Retinal pigment epithelial cell (primary cell): ENCODE data around the gene UQCRH.

Source experiments
- DNase-seq: peaks from one replicate; pipeline ENCODE4 v3.0.0-alpha.2; 2010; ENCODE audit warnings: low read depth
- H3K4me3 ChIP-seq: 2 replicates; pipeline ENCODE4 v1.5.1; 2011; ENCODE audit warnings: mild to moderate bottlenecking, low read length, control low read depth, moderate library complexity
- TF ChIP-seq, protein P1 (sequence below): conservative IDR thresholded peaks from 2 replicates; pipeline ENCODE4 v1.5.1; 2011; ENCODE audit warnings: low read depth, low read length, control low read depth, inconsistent platforms

The UQCRH gene

DNA sequence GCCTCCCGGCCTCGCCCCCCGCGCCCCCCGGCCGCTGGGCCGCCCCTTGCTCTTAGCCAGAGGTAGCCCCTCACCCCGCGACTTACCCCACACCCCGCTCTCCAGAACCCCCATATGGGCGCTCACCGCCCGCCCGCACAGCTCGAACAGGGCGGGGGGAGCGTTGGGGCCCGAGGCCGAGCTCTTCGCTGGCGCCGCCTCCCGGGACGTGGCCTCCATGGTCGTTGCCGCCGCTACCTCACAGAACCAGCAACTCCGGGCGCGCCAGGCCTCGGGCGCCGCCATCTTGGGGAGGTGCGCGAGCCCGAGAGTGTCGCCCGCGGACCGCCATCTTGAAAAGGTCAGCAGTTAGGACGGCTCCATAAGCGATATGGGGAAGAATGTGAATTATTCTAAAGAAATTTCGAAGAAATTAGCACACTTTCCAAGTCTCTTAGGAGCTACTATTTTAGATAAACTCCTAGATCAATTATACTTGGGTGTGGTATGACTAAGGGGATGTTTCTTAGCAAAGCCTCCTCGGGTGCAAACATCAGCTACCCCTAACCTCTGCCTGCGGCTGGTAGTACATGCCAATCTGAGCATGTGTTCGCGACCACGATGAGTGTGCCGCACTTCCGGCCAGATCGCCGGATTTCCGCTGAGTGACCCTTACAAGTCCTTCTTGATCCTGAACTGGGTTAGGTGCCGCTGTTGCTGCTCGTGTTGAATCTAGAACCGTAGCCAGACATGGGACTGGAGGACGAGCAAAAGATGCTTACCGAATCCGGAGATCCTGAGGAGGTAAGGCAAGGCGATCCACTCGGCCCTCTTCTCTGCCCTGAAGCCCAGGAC lies at the start of gene UQCRH, which contains the start of gene LRRC41:
TSS of gene UQCRH (plus strand) at position 661 of the 834 bp plus-strand sequence. CDS start at position 730, 69 bp downstream.
TSS of gene LRRC41 (minus strand) at position 579 of the 834 bp plus-strand sequence. CDS start at position 285, 294 bp downstream.
- peak; percentile 95 for DNase-seq
- peak within 1 kb of the TSS; percentile 98 for H3K4me3 ChIP-seq
- TF ChIP-seq, protein P1, sequence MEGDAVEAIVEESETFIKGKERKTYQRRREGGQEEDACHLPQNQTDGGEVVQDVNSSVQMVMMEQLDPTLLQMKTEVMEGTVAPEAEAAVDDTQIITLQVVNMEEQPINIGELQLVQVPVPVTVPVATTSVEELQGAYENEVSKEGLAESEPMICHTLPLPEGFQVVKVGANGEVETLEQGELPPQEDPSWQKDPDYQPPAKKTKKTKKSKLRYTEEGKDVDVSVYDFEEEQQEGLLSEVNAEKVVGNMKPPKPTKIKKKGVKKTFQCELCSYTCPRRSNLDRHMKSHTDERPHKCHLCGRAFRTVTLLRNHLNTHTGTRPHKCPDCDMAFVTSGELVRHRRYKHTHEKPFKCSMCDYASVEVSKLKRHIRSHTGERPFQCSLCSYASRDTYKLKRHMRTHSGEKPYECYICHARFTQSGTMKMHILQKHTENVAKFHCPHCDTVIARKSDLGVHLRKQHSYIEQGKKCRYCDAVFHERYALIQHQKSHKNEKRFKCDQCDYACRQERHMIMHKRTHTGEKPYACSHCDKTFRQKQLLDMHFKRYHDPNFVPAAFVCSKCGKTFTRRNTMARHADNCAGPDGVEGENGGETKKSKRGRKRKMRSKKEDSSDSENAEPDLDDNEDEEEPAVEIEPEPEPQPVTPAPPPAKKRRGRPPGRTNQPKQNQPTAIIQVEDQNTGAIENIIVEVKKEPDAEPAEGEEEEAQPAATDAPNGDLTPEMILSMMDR = no peak

DNA sequence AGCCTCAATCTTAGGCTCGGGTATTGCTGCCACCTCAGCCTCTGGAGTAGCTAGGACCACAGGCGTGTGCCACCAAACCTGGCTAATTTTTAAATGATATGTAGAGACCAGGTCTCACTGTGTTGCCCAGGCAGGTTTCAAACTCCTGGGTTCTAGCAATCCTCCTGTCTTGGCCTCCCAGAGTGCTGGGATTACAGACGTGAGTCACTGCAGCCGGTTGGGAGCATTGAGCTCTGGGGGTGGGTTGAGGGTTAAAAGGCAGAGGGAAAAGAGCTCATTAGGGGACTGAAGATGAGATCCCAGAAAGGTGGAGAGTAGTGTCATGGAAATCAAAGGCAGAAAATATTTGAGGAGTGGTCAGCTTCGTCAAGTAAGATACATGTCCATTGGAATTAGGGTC lies 48.8 kb upstream of the UQCRH start:
- TF ChIP-seq, protein P1 = no peak
- DNase-seq = no peak
- H3K4me3 ChIP-seq = no peak overlapping the region

DNA sequence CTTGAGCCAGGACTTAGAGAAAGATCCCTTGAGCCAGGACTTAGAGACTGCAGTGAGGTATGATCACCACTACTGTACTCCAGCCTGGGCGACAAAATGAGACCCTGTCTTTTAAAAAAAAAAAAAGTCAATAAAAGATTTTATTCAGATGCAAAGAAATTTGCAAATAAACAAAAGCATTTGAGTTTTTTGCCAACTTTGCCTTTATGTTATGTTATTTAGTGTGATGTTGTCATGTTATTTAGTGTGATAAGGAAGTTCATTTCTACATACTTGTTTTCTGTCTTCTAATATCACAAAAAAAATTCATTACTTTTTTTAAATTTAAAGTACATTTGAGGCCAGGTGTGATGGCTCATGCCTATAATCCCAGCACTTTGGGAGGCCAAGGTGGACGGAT lies 47.0 kb upstream of the UQCRH start:
- no peak for DNase-seq
- TF ChIP-seq, protein P1 = no peak
- H3K4me3 ChIP-seq = no peak overlapping the region

DNA sequence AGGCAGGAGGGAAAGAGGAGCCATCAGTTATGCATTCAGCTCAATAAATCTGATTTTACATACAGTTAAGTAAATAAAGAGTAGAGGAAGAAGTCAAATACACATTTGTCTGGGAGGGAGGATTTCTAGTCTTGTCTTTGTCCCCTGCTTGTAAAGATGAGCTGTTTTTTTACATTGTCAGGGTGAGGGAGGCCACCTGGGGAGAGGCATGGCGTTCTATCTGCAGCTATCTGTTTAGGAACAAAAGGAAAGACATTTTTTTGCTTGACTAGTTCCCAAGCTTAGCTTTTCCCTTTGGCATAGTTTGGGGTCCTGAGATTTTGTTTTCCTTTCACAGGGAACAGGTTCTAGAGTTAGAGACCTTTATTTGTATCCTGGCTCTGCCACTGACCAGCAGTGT lies 41.0 kb upstream of the UQCRH start:
- TF ChIP-seq, protein P1 = no peak
- H3K4me3 ChIP-seq = no peak overlapping the region
- DNase-seq = no peak

DNA sequence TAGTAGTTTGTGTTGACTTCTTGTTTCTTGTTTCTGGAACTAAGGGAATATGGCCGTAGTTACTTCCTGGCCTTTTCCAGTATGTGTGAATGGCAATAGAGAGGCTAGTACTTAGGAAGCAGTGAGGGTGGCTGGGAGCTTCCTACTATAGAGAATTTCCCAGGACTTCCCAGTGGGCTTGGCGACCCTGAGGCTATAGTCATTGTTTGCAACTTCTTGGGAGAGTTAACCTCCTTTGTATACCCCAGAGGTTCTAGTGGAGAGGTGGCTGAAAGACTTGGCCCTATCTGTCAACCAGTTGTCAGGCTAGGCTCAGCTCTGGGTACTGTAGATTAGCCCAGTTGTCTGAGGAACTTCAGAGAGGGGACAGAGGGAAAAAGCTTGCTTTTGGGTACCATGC lies 40.4 kb upstream of the UQCRH start:
- TF ChIP-seq, protein P1 = no peak
- no peak for DNase-seq
- H3K4me3 ChIP-seq = no peak overlapping the region

DNA sequence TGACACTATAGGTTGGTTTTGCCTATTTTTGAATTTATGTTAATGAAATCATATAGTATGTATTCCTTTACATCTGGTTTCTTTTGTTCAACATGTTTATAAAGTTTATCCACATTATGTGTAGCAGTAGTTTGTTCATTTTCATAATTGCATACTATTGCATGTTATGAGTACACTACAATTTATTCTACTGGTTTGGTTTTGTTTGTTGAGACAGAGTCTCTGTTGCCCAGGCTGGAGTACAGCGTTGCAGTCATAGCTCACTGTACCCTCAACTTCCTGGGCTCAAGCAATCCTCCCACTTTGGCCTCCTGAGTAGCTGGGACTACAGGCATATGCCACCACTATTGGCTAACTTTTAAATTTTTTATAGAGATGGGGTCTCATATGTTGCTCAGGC lies 34.9 kb upstream of the UQCRH start:
- DNase-seq = no peak
- TF ChIP-seq, protein P1 = no peak
- no peak overlapping the region for H3K4me3 ChIP-seq
